Peyer's patch (tissue), 4 donors: ENCODE data around the gene ZNF407. TPM values are rescaled to one million over a fixed set of nuclear protein-coding genes. Genes with fewer than 3 reads are reported as not detected.

Experiments
- DNase-seq, 3 donors: peaks; one replicate each; pipeline ENCODE4 v3.0.0-alpha.2; 2017 to 2019
- H3K27ac ChIP-seq, 4 donors: fragments of 200-600 bp; sonication (generic); one replicate each; pipeline ENCODE4 v1.5.1; 2016 to 2019
- H3K27me3 ChIP-seq, 2 donors: fragments of 200-600 bp; sonication (generic); one replicate each; pipeline ENCODE4 v1.5.1; 2019
- H3K36me3 ChIP-seq, 3 donors: fragments of 200-600 bp; sonication (generic); one replicate each; pipeline ENCODE4 v1.5.1; 2016 to 2019
- H3K4me1 ChIP-seq, 4 donors: fragments of 200-600 bp; sonication (generic); one replicate each; pipeline ENCODE4 v1.5.1; 2016 to 2019
- H3K4me3 ChIP-seq, 4 donors: fragments of 200-600 bp; sonication (generic); 1 replicate in 3 of 4; 2 replicates in 1 of 4; pipeline ENCODE4 v1.5.1; 2016 to 2019; ENCODE audit warnings: mild to moderate bottlenecking in 1 of 4
- H3K9me3 ChIP-seq, 4 donors: fragments of 200-600 bp; sonication (generic); one replicate each; pipeline ENCODE4 v1.5.1; 2016 to 2019; ENCODE audit warnings: mild to moderate bottlenecking in 1 of 4
- CTCF ChIP-seq, 6 experiments: fragments of 450-650 bp in 4 of 6; fragments of 200-600 bp in 2 of 6; sonication (generic) in 1 of 6; IDR thresholded peaks; one replicate each; pipeline ENCODE4 v1.5.1; 2017 to 2019; ENCODE audit warnings: antibody characterized with exemption in 6 of 6, mild to moderate bottlenecking in 3 of 6, moderate library complexity in 1 of 6
- POLR2A ChIP-seq, 2 donors: fragments of 450-650 bp; IDR thresholded peaks; one replicate each; pipeline ENCODE4 v1.5.1; 2017; ENCODE audit warnings: antibody characterized with exemption in 2 of 2, mild to moderate bottlenecking in 2 of 2, moderate library complexity in 2 of 2
- total RNA-seq, 4 donors: library from RNA; depleted of rRNA; stranded (reverse); fragments of >200 nt; gene quantifications; one replicate each; pipeline ENCODE4 v1.1.0, GENCODE V29; 2016

ZNF407 gene
- total RNA-seq, 4 donors from 2014 or later, result 24.0 to 54.5 (median 32.3) TPM

- no peaks in the 10 kb centered on the region for H3K36me3 ChIP-seq
- H3K27me3 ChIP-seq, result no peaks in the 10 kb centered on the region
- H3K9me3 ChIP-seq, result no peaks in the 10 kb centered on the region
- no peak for DNase-seq
- H3K4me3 ChIP-seq, result no peak overlapping the region
- TF ChIP-seq POLR2A (IDR thresholded peaks at IDR 0.05) (no peak), CTCF (IDR thresholded peaks at IDR 0.05) (no peak)
- no peaks in the 10 kb centered on the region for H3K4me1 ChIP-seq
- no peak overlapping the region for H3K27ac ChIP-seq
These were observed 11.9 kb downstream of the ZNF407 start for GRCh38 chr18:74609535-74609934.

DNA sequence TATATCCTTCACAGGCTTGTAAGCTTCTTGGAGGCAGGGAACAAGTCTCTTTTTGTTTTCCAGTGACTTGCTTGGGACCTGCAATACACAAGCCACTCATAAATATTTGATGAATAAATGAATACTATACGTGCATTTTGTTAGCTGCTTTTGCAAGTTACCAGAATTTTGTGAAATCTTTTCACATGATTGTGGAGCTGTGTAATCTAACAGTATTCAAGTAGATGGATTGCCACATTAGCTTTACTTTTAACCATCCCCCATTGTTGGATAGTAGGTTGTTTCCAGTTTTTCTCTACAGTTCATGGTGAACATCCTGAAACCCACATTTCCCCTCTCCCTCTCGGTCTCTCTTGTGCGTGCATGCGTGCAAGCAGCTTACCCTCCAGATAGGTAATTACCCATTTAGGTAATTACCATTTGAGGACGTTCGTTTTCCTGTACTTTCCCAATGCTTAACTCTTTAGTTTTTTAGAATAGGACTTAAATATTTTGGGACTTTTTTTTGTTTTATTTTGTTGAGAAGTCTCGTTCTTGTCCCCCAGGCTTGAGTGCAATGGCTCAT, 12.5 kb downstream of the ZNF407 start:
- Histone ChIP-seq H3K36me3 (no peaks in the 10 kb centered on the region), H3K9me3 (no peaks in the 10 kb centered on the region), H3K4me3 (no peak overlapping the region), H3K27ac (no peak overlapping the region), H3K4me1 (no peaks in the 10 kb centered on the region), H3K27me3 (no peaks in the 10 kb centered on the region)
- no peak for DNase-seq
- TF ChIP-seq POLR2A (IDR thresholded peaks at IDR 0.05) (no peak), CTCF (IDR thresholded peaks at IDR 0.05) (no peak)

GRCh38 chr18:74610860-74611259, 13.2 kb downstream of the ZNF407 start:
- no peak overlapping the region for H3K27ac ChIP-seq

DNA sequence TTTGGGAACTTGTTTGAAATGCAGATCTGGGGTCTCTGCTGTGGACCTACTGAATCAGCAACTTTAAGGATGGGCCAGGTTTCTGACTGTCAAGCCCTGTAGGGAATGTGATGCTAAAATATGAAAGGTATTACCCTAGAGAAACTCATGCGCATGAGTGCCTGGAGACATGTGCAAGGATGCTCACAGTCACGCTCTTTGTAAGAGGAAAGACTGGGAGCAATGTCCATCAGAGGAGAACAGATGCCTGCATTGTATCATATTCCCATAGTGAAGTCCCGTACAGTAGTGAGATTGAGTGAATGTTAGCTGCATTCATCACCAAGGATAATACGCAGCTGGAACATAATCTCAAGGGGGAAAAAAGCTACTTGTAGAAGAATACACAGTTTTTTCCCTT, 14.1 kb downstream of the ZNF407 start:
- H3K4me1 ChIP-seq, result no peaks in the 10 kb centered on the region
- H3K9me3 ChIP-seq, result no peaks in the 10 kb centered on the region
- TF ChIP-seq CTCF (IDR thresholded peaks at IDR 0.05) (no peak), POLR2A (IDR thresholded peaks at IDR 0.05) (no peak)
- no peak overlapping the region for H3K27ac ChIP-seq
- H3K36me3 ChIP-seq, result no peaks in the 10 kb centered on the region
- no peak overlapping the region for H3K4me3 ChIP-seq
- no peaks in the 10 kb centered on the region for H3K27me3 ChIP-seq
- no peak for DNase-seq

More at GRCh38 chr18:74610860-74611259, 13.2 kb downstream of the ZNF407 start:
- Histone ChIP-seq H3K9me3 (no peaks in the 10 kb centered on the region), H3K36me3 (no peaks in the 10 kb centered on the region), H3K4me1 (no peaks in the 10 kb centered on the region), H3K4me3 (no peak overlapping the region), H3K27me3 (no peaks in the 10 kb centered on the region)
- no peak for TF ChIP-seq POLR2A (IDR thresholded peaks at IDR 0.05)
- no peak for TF ChIP-seq CTCF (IDR thresholded peaks at IDR 0.05)
- DNase-seq, result no peak

- TF ChIP-seq POLR2A (IDR thresholded peaks at IDR 0.05), result no peak
- TF ChIP-seq CTCF (IDR thresholded peaks at IDR 0.05), result no peak
- no peaks in the 10 kb centered on the region for H3K9me3 ChIP-seq
- no peak overlapping the region for H3K4me3 ChIP-seq
- H3K36me3 ChIP-seq, result no peaks in the 10 kb centered on the region
- no peaks in the 10 kb centered on the region for H3K4me1 ChIP-seq
- H3K27me3 ChIP-seq, result no peaks in the 10 kb centered on the region
- H3K27ac ChIP-seq, result no peak overlapping the region
- DNase-seq, result no peak
These were observed 15.7 kb downstream of the ZNF407 start for GRCh38 chr18:74613381-74613780.

DNA sequence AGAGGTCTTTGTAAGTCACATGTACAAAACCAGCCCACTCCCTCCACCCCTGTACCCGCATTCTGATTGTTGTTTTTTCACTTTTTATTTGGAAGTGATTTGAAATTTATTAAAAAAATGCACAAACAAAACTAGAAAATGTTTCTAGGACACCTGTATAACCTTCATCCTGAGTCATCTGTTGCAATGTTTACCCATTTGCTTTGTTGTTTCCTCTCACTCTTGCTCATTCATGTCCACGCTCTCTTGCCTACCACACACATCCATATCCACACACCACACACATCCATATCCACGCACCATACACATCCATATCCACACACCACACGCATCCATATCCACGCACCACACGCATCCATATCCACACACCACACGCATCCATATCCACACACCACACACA, 18.8 kb downstream of the ZNF407 start:
- TF ChIP-seq CTCF (IDR thresholded peaks at IDR 0.05) (no peak), POLR2A (IDR thresholded peaks at IDR 0.05) (no peak)
- no peak overlapping the region for H3K4me3 ChIP-seq
- H3K27me3 ChIP-seq, result no peaks in the 10 kb centered on the region
- H3K4me1 ChIP-seq, result no peaks in the 10 kb centered on the region
- no peak overlapping the region for H3K27ac ChIP-seq
- no peaks in the 10 kb centered on the region for H3K36me3 ChIP-seq
- H3K9me3 ChIP-seq, result no peaks in the 10 kb centered on the region
- no peak for DNase-seq
